GM12892 (cell line): ENCODE measurements around the gene EFNA5.

Experiments used
- POLR2A ChIP-seq: IDR thresholded peaks from 2 replicates; pipeline ENCODE4 v1.6.1; 2011; ENCODE audit warnings: low read depth, low read length, control low read depth
- POLR2AphosphoS5 ChIP-seq: IDR thresholded peaks from 2 replicates; pipeline ENCODE4 v1.6.1; 2011; ENCODE audit warnings: low read depth, low read length, control low read depth
- TAF1 ChIP-seq: IDR thresholded peaks from 2 replicates; pipeline ENCODE4 v1.6.1; 2011; ENCODE audit warnings: low read depth, mild to moderate bottlenecking, control low read depth, low read length, borderline replicate concordance

GRCh38 chr5:107443897-107444296 lies 226.8 kb downstream of the EFNA5 start:
- TF ChIP-seq TAF1 (no peak), POLR2A (no peak), POLR2AphosphoS5 (no peak)
